Ishikawa (cell line): Measurements from ENCODE around the gene PID1.

Experiments
- CEBPB ChIP-seq: IDR thresholded peaks from 2 replicates; pipeline ENCODE4 v1.6.1; 2012
- CREB1 ChIP-seq: IDR thresholded peaks from 2 replicates; pipeline ENCODE4 v1.6.1; 2012; ENCODE audit warnings: low read depth
- EGR1 ChIP-seq: IDR thresholded peaks from 2 replicates; pipeline ENCODE4 v1.6.1; 2012
- EP300 ChIP-seq: IDR thresholded peaks from 2 replicates; pipeline ENCODE4 v1.6.1; 2012; ENCODE audit warnings: borderline replicate concordance
- FOXM1 ChIP-seq: IDR thresholded peaks from 2 replicates; pipeline ENCODE4 v1.6.1; 2012; ENCODE audit warnings: low read depth, borderline replicate concordance
- MAX ChIP-seq: IDR thresholded peaks from 2 replicates; pipeline ENCODE4 v1.6.1; 2012
- NFIC ChIP-seq: IDR thresholded peaks from 2 replicates; pipeline ENCODE4 v1.6.1; 2012
- RAD21 ChIP-seq: IDR thresholded peaks from 2 replicates; pipeline ENCODE4 v1.6.1; 2012; ENCODE audit warnings: low read depth
- REST ChIP-seq: IDR thresholded peaks from 2 replicates; pipeline ENCODE4 v1.6.1; 2012; ENCODE audit warnings: low read depth, mild to moderate bottlenecking
- TAF1 ChIP-seq: IDR thresholded peaks from 2 replicates; pipeline ENCODE4 v1.6.1; 2012; ENCODE audit warnings: low read depth, mild to moderate bottlenecking
- TCF12 ChIP-seq: IDR thresholded peaks from 2 replicates; pipeline ENCODE4 v1.6.1; 2012; ENCODE audit warnings: low read depth
- TEAD4 ChIP-seq: IDR thresholded peaks from 2 replicates; pipeline ENCODE4 v1.6.1; 2012
- USF1 ChIP-seq: IDR thresholded peaks from 2 replicates; pipeline ENCODE4 v1.6.1; 2012
- YY1 ChIP-seq: IDR thresholded peaks from 2 replicates; pipeline ENCODE4 v1.6.1; 2012; ENCODE audit warnings: low read depth
- ZBTB7A ChIP-seq: IDR thresholded peaks from 2 replicates; pipeline ENCODE4 v1.6.1; 2012; ENCODE audit warnings: low read depth

PID1 gene

GRCh38 chr2:229164545-229165249 lies 106.4 kb downstream of the PID1 start:
- TF ChIP-seq TEAD4 = no peak
- TF ChIP-seq USF1 = no peak
- no peak for TF ChIP-seq FOXM1
- TF ChIP-seq NFIC = no peak
- TF ChIP-seq REST = no peak
- TF ChIP-seq EGR1 = no peak
- no peak for TF ChIP-seq TCF12
- TF ChIP-seq EP300 = no peak
- TF ChIP-seq YY1 = no peak

- TF ChIP-seq YY1 (no peak), REST (no peak), CREB1 (no peak), EGR1 (no peak), MAX (no peak), CEBPB (no peak), TCF12 (no peak), ZBTB7A (no peak), RAD21 (no peak), TEAD4 (no peak), NFIC (no peak), EP300 (no peak), FOXM1 (no peak), TAF1 (no peak), USF1 (no peak)
Measured at GRCh38 chr2:229163893-229164292, 107.2 kb downstream of the PID1 start.

- no peak for TF ChIP-seq MAX
Measured at GRCh38 chr2:229162015-229162414, 109.1 kb downstream of the PID1 start.

- no peak for TF ChIP-seq YY1
- TF ChIP-seq CREB1 = no peak
- no peak for TF ChIP-seq RAD21
- TF ChIP-seq USF1 = no peak
- TF ChIP-seq TCF12 = no peak
- TF ChIP-seq FOXM1 = no peak
- TF ChIP-seq EGR1 = no peak
- TF ChIP-seq EP300 = no peak
- TF ChIP-seq TAF1 = no peak
- no peak for TF ChIP-seq MAX
- no peak for TF ChIP-seq NFIC
- no peak for TF ChIP-seq ZBTB7A
- TF ChIP-seq TEAD4 = no peak
- no peak for TF ChIP-seq REST
- TF ChIP-seq CEBPB = no peak
Measured at GRCh38 chr2:229160984-229161383, 110.1 kb downstream of the PID1 start.
